ENCODE measurements around the gene GDF10. TPM values are rescaled to one million over a fixed set of nuclear protein-coding genes. Genes with fewer than 3 reads are reported as not detected.
A peak's percentile ranks its signal among the peaks of the same experiment; 100 is the strongest.

Gene GDF10
- total RNA-seq, 1 experiment from 2014 or later, result 0.24 TPM

DNA sequence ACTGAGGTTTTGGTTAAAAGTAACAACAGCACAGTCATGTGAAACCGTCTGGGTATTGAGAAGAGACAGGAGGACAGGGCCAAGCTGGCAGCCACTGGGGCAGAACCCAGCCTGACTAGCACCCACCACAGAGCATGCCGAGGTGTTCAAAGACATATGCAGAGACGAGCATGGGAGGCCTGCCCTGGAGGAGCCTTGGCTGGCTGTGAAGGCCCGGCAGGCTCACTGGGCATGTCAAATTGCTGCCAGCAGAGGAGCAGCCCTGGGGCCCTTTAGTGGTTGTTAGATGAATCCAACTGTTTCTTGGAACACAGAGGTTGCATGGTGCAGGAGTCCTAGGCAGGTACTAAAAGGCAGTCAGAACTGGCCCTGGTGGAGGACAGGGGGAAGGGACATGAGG is 17.3 kb downstream of the GDF10 start:
- Mint-ChIP-seq H3K9me3 (peaks cover 4% of the 10 kb centered on the region), H3K27ac (no peak overlapping the region), H3K27me3 (ENCODE audit: low read depth) (no peaks in the 10 kb centered on the region), H3K4me3 (no peak overlapping the region), H3K36me3 (no peaks in the 10 kb centered on the region), H3K4me1 (no peaks in the 10 kb centered on the region)
- ChIA-PET POLR2A (no interaction called here), CTCF (interaction anchor here (1.5 to 3.0 kb wide), 2 partner anchors 23 to 293 kb away, joined by 4 to 14 read pairs; no protein-coding TSS in a partner anchor)
- DNase-seq (ENCODE audit: low spot score), result no peak
- no peak for TF ChIP-seq ZBTB21 (CRISPR knock-in tag; IDR thresholded peaks at IDR 0.05; ENCODE audit: borderline replicate concordance)
- TF ChIP-seq, protein P1, sequence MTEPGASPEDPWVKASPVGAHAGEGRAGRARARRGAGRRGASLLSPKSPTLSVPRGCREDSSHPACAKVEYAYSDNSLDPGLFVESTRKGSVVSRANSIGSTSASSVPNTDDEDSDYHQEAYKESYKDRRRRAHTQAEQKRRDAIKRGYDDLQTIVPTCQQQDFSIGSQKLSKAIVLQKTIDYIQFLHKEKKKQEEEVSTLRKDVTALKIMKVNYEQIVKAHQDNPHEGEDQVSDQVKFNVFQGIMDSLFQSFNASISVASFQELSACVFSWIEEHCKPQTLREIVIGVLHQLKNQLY (CRISPR knock-in tag; IDR thresholded peaks at IDR 0.05), result no peak
- TF ChIP-seq RELA (CRISPR knock-in tag; IDR thresholded peaks at IDR 0.05; ENCODE audit: borderline replicate concordance), result no peak
- ATAC-seq, result no peak

DNA sequence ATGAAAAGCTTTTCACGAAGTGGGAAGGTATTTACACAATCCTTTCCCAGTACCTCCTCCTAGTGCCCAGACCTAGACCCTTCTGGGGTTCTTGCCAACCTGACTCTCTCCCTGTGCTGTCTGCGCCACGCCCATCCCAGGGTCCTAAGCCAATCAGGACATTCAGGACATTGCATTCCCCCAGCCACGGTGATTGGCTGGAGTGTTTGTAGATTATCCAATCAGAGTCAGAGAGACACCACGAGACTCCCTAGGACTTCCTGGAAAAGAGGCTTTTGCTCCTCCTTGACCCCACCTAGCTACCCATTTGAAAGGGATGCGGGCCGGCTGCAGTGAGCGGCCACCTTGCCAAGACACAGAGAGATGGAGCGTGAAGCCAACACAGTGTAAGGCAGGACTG is 18.7 kb downstream of the GDF10 start:
- Mint-ChIP-seq H3K9me3 (peaks cover 4% of the 10 kb centered on the region), H3K4me1 (no peaks in the 10 kb centered on the region), H3K4me3 (no peak overlapping the region), H3K27me3 (ENCODE audit: low read depth) (no peaks in the 10 kb centered on the region), H3K27ac (no peak overlapping the region), H3K36me3 (no peaks in the 10 kb centered on the region)
- peak; percentile 84 for TF ChIP-seq NFYB (CRISPR knock-in tag; conservative IDR thresholded peaks at IDR 0.05; ENCODE audit: low read depth)
- TF ChIP-seq ZNF219 (CRISPR knock-in tag; IDR thresholded peaks at IDR 0.05; ENCODE audit: borderline replicate concordance), result no peak
- POLR2A ChIA-PET, result interaction anchor here (0.6 kb wide), 1 partner anchor 44 kb away, joined by 4 read pairs; no protein-coding TSS in a partner anchor
- ATAC-seq (peak; percentile 88), DNase-seq (ENCODE audit: low spot score) (no peak)
- CTCF ChIA-PET, result interaction anchor here (1.0 to 3.0 kb wide), 4 partner anchors 22 to 294 kb away, joined by 4 to 14 read pairs (median 7); no protein-coding TSS in a partner anchor

DNA sequence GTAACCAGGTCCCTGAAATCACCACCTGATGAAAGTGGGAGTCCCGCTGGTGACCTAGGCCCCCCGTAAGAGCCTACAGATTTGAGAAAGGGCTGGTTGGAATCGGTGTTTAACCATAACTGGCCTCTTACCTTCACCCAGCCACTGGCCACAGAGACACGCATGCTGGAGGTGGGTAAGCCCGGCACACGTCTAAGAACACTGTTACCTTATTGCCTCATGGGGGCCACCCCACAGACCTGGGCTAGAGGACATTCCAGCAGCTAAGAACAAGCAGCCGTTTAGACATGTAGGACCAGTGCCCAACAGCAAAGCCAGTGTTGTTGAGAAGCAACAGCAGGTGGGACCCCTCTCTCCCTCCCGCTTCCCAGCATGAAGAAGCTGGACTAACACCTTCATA is 19.8 kb downstream of the GDF10 start:
- H3K9me3 Mint-ChIP-seq, result peaks cover 4% of the 10 kb centered on the region
- ChIA-PET CTCF (interaction anchor here (1.6 to 3.0 kb wide), 2 partner anchors 21 to 272 kb away, joined by 5 to 14 read pairs; no protein-coding TSS in a partner anchor), POLR2A (interaction anchor here (0.8 kb wide), 1 partner anchor 194 kb away, joined by 3 read pairs; no protein-coding TSS in a partner anchor)
- H3K36me3 Mint-ChIP-seq, result no peaks in the 10 kb centered on the region
- no peak overlapping the region for H3K27ac Mint-ChIP-seq
- no peak overlapping the region for H3K4me3 Mint-ChIP-seq
- no peak for TF ChIP-seq FOXP1 (CRISPR knock-in tag; IDR thresholded peaks at IDR 0.05; ENCODE audit: borderline replicate concordance)
- TF ChIP-seq, protein P2, sequence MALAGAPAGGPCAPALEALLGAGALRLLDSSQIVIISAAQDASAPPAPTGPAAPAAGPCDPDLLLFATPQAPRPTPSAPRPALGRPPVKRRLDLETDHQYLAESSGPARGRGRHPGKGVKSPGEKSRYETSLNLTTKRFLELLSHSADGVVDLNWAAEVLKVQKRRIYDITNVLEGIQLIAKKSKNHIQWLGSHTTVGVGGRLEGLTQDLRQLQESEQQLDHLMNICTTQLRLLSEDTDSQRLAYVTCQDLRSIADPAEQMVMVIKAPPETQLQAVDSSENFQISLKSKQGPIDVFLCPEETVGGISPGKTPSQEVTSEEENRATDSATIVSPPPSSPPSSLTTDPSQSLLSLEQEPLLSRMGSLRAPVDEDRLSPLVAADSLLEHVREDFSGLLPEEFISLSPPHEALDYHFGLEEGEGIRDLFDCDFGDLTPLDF (CRISPR knock-in tag; IDR thresholded peaks at IDR 0.05), result no peak
- TF ChIP-seq ELF4 (CRISPR knock-in tag; IDR thresholded peaks at IDR 0.05; ENCODE audit: low read depth), result no peak
- no peaks in the 10 kb centered on the region for H3K27me3 Mint-ChIP-seq (ENCODE audit: low read depth)
- no peak for DNase-seq (ENCODE audit: low spot score)
- ATAC-seq, result no peak
- no peaks in the 10 kb centered on the region for H3K4me1 Mint-ChIP-seq

DNA sequence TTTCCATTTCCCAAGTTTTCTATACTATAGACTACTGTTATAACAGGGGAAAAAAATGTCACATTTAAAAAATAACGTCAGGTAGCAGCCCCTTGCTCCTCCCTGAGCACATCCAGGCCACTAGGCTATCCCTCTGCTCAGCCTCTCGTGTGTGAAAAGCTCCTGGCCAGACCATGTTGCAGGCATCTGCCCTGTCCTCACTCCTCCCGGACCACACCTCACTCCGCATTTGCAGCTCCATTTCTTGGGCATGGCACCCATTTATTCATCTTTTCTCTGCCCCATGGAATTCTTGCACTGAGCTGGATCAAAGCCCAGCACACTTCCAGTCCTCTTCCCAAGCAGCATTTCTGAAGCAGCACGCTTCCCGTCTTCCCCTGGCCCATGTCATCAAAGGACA is 20.8 kb downstream of the GDF10 start:
- Mint-ChIP-seq H3K27ac (no peak overlapping the region), H3K9me3 (peaks cover 4% of the 10 kb centered on the region), H3K27me3 (ENCODE audit: low read depth) (no peaks in the 10 kb centered on the region), H3K4me3 (no peak overlapping the region), H3K36me3 (no peaks in the 10 kb centered on the region), H3K4me1 (no peaks in the 10 kb centered on the region)
- DNase-seq (ENCODE audit: low spot score) (no peak), ATAC-seq (no peak)
- POLR2A ChIA-PET, result interaction anchor here (0.8 kb wide), 1 partner anchor 195 kb away, joined by 3 read pairs; no protein-coding TSS in a partner anchor
- no peak for TF ChIP-seq EMX1 (CRISPR knock-in tag; IDR thresholded peaks at IDR 0.05)
- TF ChIP-seq ZNF396 (CRISPR knock-in tag; IDR thresholded peaks at IDR 0.05; ENCODE audit: borderline replicate concordance), result no peak
- TF ChIP-seq ZNF219 (CRISPR knock-in tag; IDR thresholded peaks at IDR 0.05; ENCODE audit: borderline replicate concordance), result no peak
- TF ChIP-seq NFE2L1 (CRISPR knock-in tag; IDR thresholded peaks at IDR 0.05), result no peak
- TF ChIP-seq NFATC4 (CRISPR knock-in tag; IDR thresholded peaks at IDR 0.05), result no peak
- no peak for TF ChIP-seq NFYB (CRISPR knock-in tag; conservative IDR thresholded peaks at IDR 0.05; ENCODE audit: low read depth)
- TF ChIP-seq GABPB1 (CRISPR knock-in tag; IDR thresholded peaks at IDR 0.05), result no peak
- CTCF ChIA-PET, result interaction anchor here (1.1 to 2.1 kb wide), 2 partner anchors 20 to 33 kb away, joined by 3 to 8 read pairs; no protein-coding TSS in a partner anchor

DNA sequence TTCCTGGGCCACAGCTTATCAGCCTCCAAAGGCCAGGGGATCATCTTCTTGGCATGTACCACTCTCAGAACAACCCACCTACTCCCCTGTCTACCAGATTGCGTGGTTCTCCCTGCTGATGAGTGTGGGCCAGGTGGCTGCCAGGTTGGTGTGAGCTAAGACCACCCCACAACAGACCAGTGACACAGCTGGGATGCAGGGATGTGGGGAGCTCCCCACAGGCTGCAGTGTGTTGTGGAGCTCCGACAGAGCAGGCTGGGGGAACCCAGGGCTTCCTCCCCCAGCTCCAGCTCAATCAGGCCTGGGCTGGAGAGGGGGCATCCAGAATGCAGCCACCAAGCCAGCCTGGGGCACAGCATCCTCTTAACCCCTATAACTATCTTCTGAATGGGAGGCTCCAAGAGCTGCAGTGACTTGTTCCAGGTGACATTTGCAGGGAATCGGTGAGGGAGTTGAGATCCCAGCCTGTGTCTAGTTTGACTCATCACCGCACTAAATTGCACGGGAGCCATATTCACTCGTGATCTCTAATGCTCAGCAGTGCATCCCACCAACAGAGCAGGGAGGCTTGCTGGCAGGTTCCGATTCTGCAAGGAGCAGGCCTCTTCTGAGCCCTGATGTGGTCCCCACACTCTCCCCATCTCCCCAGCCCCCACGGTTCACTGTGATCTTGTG is 21.7 kb downstream of the GDF10 start:
- peaks cover 4% of the 10 kb centered on the region for H3K9me3 Mint-ChIP-seq
- ChIA-PET POLR2A (no interaction called here), CTCF (interaction anchor here (0.8 to 2.1 kb wide), 3 partner anchors 9 to 32 kb away, joined by 3 to 8 read pairs (median 4); no protein-coding TSS in a partner anchor)
- H3K27ac Mint-ChIP-seq, result no peak overlapping the region
- DNase-seq (ENCODE audit: low spot score), result no peak
- H3K36me3 Mint-ChIP-seq, result no peaks in the 10 kb centered on the region
- no peak for ATAC-seq
- no peaks in the 10 kb centered on the region for H3K27me3 Mint-ChIP-seq (ENCODE audit: low read depth)
- H3K4me3 Mint-ChIP-seq, result no peak overlapping the region
- H3K4me1 Mint-ChIP-seq, result no peaks in the 10 kb centered on the region
- TF ChIP-seq, protein P3, sequence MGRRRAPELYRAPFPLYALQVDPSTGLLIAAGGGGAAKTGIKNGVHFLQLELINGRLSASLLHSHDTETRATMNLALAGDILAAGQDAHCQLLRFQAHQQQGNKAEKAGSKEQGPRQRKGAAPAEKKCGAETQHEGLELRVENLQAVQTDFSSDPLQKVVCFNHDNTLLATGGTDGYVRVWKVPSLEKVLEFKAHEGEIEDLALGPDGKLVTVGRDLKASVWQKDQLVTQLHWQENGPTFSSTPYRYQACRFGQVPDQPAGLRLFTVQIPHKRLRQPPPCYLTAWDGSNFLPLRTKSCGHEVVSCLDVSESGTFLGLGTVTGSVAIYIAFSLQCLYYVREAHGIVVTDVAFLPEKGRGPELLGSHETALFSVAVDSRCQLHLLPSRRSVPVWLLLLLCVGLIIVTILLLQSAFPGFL (CRISPR knock-in tag; IDR thresholded peaks at IDR 0.05; ENCODE audit: borderline replicate concordance), result no peak
- no peak for TF ChIP-seq ZNF671 (CRISPR knock-in tag; IDR thresholded peaks at IDR 0.05)
- TF ChIP-seq SOX15 (CRISPR knock-in tag; IDR thresholded peaks at IDR 0.05), result no peak
- no peak for TF ChIP-seq NR3C1 (CRISPR knock-in tag; conservative IDR thresholded peaks at IDR 0.05; ENCODE audit: low read depth)
- no peak for TF ChIP-seq MYBL2 (CRISPR knock-in tag; IDR thresholded peaks at IDR 0.05)
- TF ChIP-seq, protein P4, sequence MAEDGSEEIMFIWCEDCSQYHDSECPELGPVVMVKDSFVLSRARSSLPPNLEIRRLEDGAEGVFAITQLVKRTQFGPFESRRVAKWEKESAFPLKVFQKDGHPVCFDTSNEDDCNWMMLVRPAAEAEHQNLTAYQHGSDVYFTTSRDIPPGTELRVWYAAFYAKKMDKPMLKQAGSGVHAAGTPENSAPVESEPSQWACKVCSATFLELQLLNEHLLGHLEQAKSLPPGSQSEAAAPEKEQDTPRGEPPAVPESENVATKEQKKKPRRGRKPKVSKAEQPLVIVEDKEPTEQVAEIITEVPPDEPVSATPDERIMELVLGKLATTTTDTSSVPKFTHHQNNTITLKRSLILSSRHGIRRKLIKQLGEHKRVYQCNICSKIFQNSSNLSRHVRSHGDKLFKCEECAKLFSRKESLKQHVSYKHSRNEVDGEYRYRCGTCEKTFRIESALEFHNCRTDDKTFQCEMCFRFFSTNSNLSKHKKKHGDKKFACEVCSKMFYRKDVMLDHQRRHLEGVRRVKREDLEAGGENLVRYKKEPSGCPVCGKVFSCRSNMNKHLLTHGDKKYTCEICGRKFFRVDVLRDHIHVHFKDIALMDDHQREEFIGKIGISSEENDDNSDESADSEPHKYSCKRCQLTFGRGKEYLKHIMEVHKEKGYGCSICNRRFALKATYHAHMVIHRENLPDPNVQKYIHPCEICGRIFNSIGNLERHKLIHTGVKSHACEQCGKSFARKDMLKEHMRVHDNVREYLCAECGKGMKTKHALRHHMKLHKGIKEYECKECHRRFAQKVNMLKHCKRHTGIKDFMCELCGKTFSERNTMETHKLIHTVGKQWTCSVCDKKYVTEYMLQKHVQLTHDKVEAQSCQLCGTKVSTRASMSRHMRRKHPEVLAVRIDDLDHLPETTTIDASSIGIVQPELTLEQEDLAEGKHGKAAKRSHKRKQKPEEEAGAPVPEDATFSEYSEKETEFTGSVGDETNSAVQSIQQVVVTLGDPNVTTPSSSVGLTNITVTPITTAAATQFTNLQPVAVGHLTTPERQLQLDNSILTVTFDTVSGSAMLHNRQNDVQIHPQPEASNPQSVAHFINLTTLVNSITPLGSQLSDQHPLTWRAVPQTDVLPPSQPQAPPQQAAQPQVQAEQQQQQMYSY (CRISPR knock-in tag; IDR thresholded peaks at IDR 0.05), result no peak

Data from WTC11 (cell line).